Fibroblast of lung (primary cell): ENCODE data around the gene TNFSF10. TPM values are rescaled to one million over a fixed set of nuclear protein-coding genes. Genes with fewer than 3 reads are reported as not detected.

Experiments
- DNase-seq, 2 donors: peaks; one replicate each; pipeline versions ENCODE4 v3.0.0 to v3.0.0-alpha.2; 2010; ENCODE audit warnings: low read depth in 2 of 2
- H2AFZ ChIP-seq: 2 replicates; pipeline ENCODE4 v1.5.1; 2012; ENCODE audit warnings: low read length, control low read depth, inconsistent platforms
- H3K27ac ChIP-seq: 2 replicates; pipeline ENCODE4 v1.5.1; 2011; ENCODE audit warnings: low read length, control low read depth; ENCODE audit not compliant: insufficient read depth
- H3K27me3 ChIP-seq: 2 replicates; pipeline ENCODE4 v1.5.1; 2011; ENCODE audit warnings: mild to moderate bottlenecking, low read length; ENCODE audit not compliant: control insufficient read depth, insufficient read depth
- H3K36me3 ChIP-seq: 2 replicates; pipeline ENCODE4 v1.5.1; 2011; ENCODE audit warnings: low read length; ENCODE audit not compliant: control insufficient read depth, insufficient read depth
- H3K4me1 ChIP-seq: 2 replicates; pipeline ENCODE4 v1.5.1; 2011; ENCODE audit warnings: low read length; ENCODE audit not compliant: control insufficient read depth, insufficient read depth; ENCODE audit errors: extremely low read depth
- H3K4me2 ChIP-seq: 2 replicates; pipeline ENCODE4 v1.5.1; 2011; ENCODE audit warnings: low read length, control low read depth; ENCODE audit not compliant: insufficient read depth; ENCODE audit errors: extremely low read depth
- H3K4me3 ChIP-seq, 4 experiments: fragments of 200-600 bp in 1 of 4; sonication (generic) in 1 of 4; replicated peaks in 1 of 4; 2 replicates each; pipeline ENCODE4 v1.5.1; 2011 to 2016; ENCODE audit warnings: low read length in 4 of 4, low read depth in 3 of 4, mild to moderate bottlenecking in 3 of 4, control low read depth in 2 of 4, inconsistent platforms in 1 of 4, mixed read lengths in 1 of 4; ENCODE audit not compliant: insufficient read depth in 1 of 4; ENCODE audit errors: control extremely low read depth in 1 of 4
- H3K79me2 ChIP-seq: 2 replicates; pipeline ENCODE4 v1.5.1; 2012; ENCODE audit warnings: mild to moderate bottlenecking, low read length, inconsistent platforms; ENCODE audit not compliant: control insufficient read depth, insufficient read depth
- H3K9ac ChIP-seq: 2 replicates; pipeline ENCODE4 v1.5.1; 2011; ENCODE audit warnings: mild to moderate bottlenecking, low read length, control low read depth; ENCODE audit not compliant: insufficient read depth
- H3K9me3 ChIP-seq: 2 replicates; pipeline ENCODE4 v1.5.1; 2012; ENCODE audit warnings: low read depth, low read length; ENCODE audit not compliant: control insufficient read depth, insufficient read depth
- H4K20me1 ChIP-seq: 2 replicates; pipeline ENCODE4 v1.5.1; 2011; ENCODE audit warnings: low read length; ENCODE audit not compliant: control insufficient read depth, insufficient read depth; ENCODE audit errors: extremely low read depth
- CTCF ChIP-seq, 2 donors: IDR thresholded peaks in 1 of 2; conservative IDR thresholded peaks in 1 of 2; 1 replicate in 1 of 2; 2 replicates in 1 of 2; pipeline ENCODE4 v1.5.1; 2011 to 2012; ENCODE audit warnings: low read length in 2 of 2, control low read depth in 1 of 2, inconsistent platforms in 1 of 2, low read depth in 1 of 2, mild to moderate bottlenecking in 1 of 2
- EZH2 ChIP-seq: IDR thresholded peaks from 2 replicates; pipeline ENCODE4 v1.5.1; 2012; ENCODE audit warnings: low read length, control low read depth, mild to moderate bottlenecking; ENCODE audit errors: missing control alignments
- polyA plus RNA-seq, 2 donors: library from polyadenylated mRNA; depleted of rRNA in 1 of 2; stranded (reverse) in 1 of 2; unstranded in 1 of 2; fragments of >200 nt; gene quantifications; 2 replicates each; pipeline ENCODE4 v1.2.1, GENCODE V29; 2011 to 2012; ENCODE audit warnings: missing spikeins in 1 of 2
- total RNA-seq: library from RNA; depleted of rRNA; stranded (reverse); fragments of >200 nt; gene quantifications from 2 replicates; pipeline ENCODE4 v1.2.1, GENCODE V29; 2014

Gene TNFSF10
- total and polyA plus RNA-seq, 2 donors (not counting 1 experiment from before 2014, with no cell fraction given): 1.3 to 4.3 TPM

- Histone ChIP-seq H3K4me3 (no peak overlapping the region), H3K79me2 (no peaks in the 10 kb centered on the region), H3K36me3 (no peaks in the 10 kb centered on the region), H3K27me3 (no peaks in the 10 kb centered on the region), H2AFZ (no peak overlapping the region), H4K20me1 (no peaks in the 10 kb centered on the region), H3K27ac (no peak overlapping the region), H3K9ac (no peak overlapping the region), H3K4me1 (no peaks in the 10 kb centered on the region), H3K4me2 (no peak overlapping the region), H3K9me3 (no peaks in the 10 kb centered on the region)
- DNase-seq: no peak
- TF ChIP-seq EZH2: no peak
- TF ChIP-seq CTCF (conservative IDR thresholded peaks at IDR 0.05 in 1 of 2, IDR thresholded peaks at IDR 0.05 in 1 of 2; ENCODE audit: low read depth in 1 of 2, low read length in 2 of 2): no peak
These were observed 13.3 kb upstream of the TNFSF10 start for GRCh38 chr3:172536505-172536904.

- no peak overlapping the region for H2AFZ ChIP-seq
- H4K20me1 ChIP-seq: no peaks in the 10 kb centered on the region
- H3K27ac ChIP-seq: no peak overlapping the region
- H3K9me3 ChIP-seq: no peaks in the 10 kb centered on the region
- H3K27me3 ChIP-seq: peaks cover 3% of the 10 kb centered on the region
- no peak overlapping the region for H3K9ac ChIP-seq
- H3K4me2 ChIP-seq: no peak overlapping the region
- no peaks in the 10 kb centered on the region for H3K36me3 ChIP-seq
- TF ChIP-seq CTCF (conservative IDR thresholded peaks at IDR 0.05 in 1 of 2, IDR thresholded peaks at IDR 0.05 in 1 of 2; ENCODE audit: low read depth in 1 of 2, low read length in 2 of 2) (no peak), EZH2 (no peak)
- no peak overlapping the region for H3K4me3 ChIP-seq
- DNase-seq: peak; percentile 33 to 82
- H3K4me1 ChIP-seq: no peaks in the 10 kb centered on the region
- no peaks in the 10 kb centered on the region for H3K79me2 ChIP-seq
These were observed 7.3 kb upstream of the TNFSF10 start for GRCh38 chr3:172530566-172530965.

GRCh38 chr3:172530101-172530561, 6.9 kb upstream of the TNFSF10 start:
- Histone ChIP-seq H3K9me3 (no peaks in the 10 kb centered on the region), H3K4me3 (no peak overlapping the region), H3K27me3 (peaks cover 3% of the 10 kb centered on the region), H4K20me1 (no peaks in the 10 kb centered on the region), H3K4me1 (no peaks in the 10 kb centered on the region), H3K79me2 (no peaks in the 10 kb centered on the region), H3K9ac (no peak overlapping the region), H2AFZ (no peak overlapping the region), H3K4me2 (no peak overlapping the region), H3K36me3 (no peaks in the 10 kb centered on the region), H3K27ac (no peak overlapping the region)
- TF ChIP-seq EZH2 (no peak), CTCF (conservative IDR thresholded peaks at IDR 0.05 in 1 of 2, IDR thresholded peaks at IDR 0.05 in 1 of 2; ENCODE audit: low read depth in 1 of 2, low read length in 2 of 2) (no peak)
- DNase-seq: no peak
